ENCODE data around the gene LRP2BP. TPM values are rescaled to one million over a fixed set of nuclear protein-coding genes. Genes with fewer than 3 reads are reported as not detected.

LRP2BP gene
- total RNA-seq, 1 donor from 2014 or later: 0.07 TPM

DNA sequence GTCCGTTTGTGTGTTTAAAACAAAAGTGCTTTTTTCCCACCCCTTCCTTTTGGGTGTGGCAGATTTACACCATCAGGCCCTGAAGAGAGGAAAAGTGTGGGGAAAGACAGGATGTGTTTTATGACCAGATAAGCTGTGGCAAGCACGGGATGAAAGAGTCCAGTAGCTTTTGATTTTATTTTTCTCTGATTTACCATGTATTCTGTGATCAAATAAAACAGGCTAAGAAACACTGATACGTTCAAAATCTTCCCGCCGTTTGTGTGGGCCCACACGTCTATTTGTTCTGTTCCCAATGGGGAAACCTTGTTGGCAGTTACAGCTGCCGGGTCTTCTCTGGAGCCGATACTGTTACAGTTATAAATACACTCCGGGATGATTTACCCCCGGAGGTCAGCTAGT lies 10.8 kb downstream of the LRP2BP start:
- Mint-ChIP-seq H3K27ac (ENCODE audit: unreplicated experiment) (no peak overlapping the region), H3K27me3 (ENCODE audit: low read depth) (no peaks in the 10 kb centered on the region), H3K4me1 (peaks cover 14% of the 10 kb centered on the region)

DNA sequence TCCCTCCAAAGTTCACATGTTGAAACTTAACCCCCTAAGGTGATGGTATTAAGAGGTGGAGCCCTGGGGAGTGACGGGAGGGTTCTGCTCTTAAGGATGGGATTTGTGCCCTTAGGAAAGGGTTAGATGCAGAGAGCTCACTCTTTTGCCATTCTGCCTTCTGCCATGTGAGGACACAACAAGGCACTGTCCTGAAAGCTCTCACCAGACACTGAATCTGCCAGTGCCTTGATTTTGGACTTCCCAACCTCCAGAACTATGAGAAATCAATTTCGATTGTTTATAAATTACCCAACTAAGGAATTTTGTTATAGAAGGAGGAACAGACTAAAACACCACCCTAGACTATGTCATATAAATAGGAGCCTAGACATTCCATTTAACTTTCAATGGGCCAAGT lies 11.7 kb downstream of the LRP2BP start:
- no peaks in the 10 kb centered on the region for H3K27me3 Mint-ChIP-seq (ENCODE audit: low read depth)
- H3K4me1 Mint-ChIP-seq: peaks cover 14% of the 10 kb centered on the region
- H3K36me3 Mint-ChIP-seq (ENCODE audit: low read depth): peaks cover 16% of the 10 kb centered on the region
- no peak overlapping the region for H3K27ac Mint-ChIP-seq (ENCODE audit: unreplicated experiment)
- DNase-seq (ENCODE audit: low read depth, low spot score): no peak
- H3K9me3 Mint-ChIP-seq: peaks cover 7% of the 10 kb centered on the region
- no peak overlapping the region for H3K4me3 Mint-ChIP-seq
- TF ChIP-seq, protein P1, sequence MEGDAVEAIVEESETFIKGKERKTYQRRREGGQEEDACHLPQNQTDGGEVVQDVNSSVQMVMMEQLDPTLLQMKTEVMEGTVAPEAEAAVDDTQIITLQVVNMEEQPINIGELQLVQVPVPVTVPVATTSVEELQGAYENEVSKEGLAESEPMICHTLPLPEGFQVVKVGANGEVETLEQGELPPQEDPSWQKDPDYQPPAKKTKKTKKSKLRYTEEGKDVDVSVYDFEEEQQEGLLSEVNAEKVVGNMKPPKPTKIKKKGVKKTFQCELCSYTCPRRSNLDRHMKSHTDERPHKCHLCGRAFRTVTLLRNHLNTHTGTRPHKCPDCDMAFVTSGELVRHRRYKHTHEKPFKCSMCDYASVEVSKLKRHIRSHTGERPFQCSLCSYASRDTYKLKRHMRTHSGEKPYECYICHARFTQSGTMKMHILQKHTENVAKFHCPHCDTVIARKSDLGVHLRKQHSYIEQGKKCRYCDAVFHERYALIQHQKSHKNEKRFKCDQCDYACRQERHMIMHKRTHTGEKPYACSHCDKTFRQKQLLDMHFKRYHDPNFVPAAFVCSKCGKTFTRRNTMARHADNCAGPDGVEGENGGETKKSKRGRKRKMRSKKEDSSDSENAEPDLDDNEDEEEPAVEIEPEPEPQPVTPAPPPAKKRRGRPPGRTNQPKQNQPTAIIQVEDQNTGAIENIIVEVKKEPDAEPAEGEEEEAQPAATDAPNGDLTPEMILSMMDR (conservative IDR thresholded peaks at IDR 0.05): no peak

More for the DNA sequence above, 10.8 kb downstream of the LRP2BP start:
- no peak for DNase-seq (ENCODE audit: low read depth, low spot score)
- TF ChIP-seq, protein P1 (conservative IDR thresholded peaks at IDR 0.05): no peak
- peaks cover 7% of the 10 kb centered on the region for H3K9me3 Mint-ChIP-seq
- peaks cover 16% of the 10 kb centered on the region for H3K36me3 Mint-ChIP-seq (ENCODE audit: low read depth)
- no peak overlapping the region for H3K4me3 Mint-ChIP-seq

DNA sequence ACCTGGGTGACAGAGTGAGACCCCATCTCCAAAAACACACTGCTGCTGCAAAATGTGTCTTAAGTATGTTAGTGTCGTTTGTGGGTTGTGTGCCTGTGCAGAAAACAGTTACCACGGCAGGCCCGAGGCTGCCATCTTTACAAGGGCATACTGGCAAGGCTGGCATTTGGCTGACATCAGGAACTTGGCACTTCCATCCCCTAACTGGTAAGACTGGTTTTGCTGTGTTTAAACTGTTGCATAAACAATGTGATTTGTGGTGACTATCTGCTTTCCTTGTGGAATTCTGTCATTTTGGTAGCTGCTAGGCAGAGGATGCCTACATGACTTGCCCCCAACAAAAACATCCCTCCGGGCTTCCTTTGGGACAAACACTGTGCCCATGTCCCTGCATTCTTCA lies 12.3 kb downstream of the LRP2BP start:
- H3K36me3 Mint-ChIP-seq (ENCODE audit: low read depth): peaks cover 19% of the 10 kb centered on the region
- H3K4me1 Mint-ChIP-seq: peaks cover 14% of the 10 kb centered on the region
- peaks cover 7% of the 10 kb centered on the region for H3K9me3 Mint-ChIP-seq
- TF ChIP-seq, protein P1 (conservative IDR thresholded peaks at IDR 0.05): no peak
- no peak overlapping the region for H3K27ac Mint-ChIP-seq (ENCODE audit: unreplicated experiment)
- DNase-seq (ENCODE audit: low read depth, low spot score): no peak
- no peaks in the 10 kb centered on the region for H3K27me3 Mint-ChIP-seq (ENCODE audit: low read depth)
- H3K4me3 Mint-ChIP-seq: no peak overlapping the region

DNA sequence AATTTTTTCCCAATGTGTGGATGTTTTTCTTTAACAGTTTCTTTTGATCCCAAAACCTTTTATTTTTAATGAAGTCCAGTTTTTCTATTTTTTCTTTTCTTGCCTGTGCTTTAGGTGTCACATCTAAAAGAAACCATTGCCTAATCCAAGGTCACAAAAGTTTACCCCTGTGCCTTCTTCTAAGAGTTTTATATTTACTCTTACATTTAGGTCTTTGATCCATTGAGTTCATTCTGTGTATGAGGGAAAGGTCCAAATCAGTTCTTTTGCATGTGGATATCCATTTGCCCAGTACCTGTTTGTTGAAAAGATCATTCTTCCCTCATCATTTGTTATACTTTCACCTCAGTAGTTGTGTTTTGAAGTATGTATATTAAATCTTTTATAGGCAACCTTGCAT lies 13.0 kb downstream of the LRP2BP start:
- H3K27ac Mint-ChIP-seq (ENCODE audit: unreplicated experiment): no peak overlapping the region
- H3K27me3 Mint-ChIP-seq (ENCODE audit: low read depth): no peaks in the 10 kb centered on the region
- H3K4me1 Mint-ChIP-seq: peaks cover 14% of the 10 kb centered on the region
- no peak overlapping the region for H3K4me3 Mint-ChIP-seq
- peaks cover 26% of the 10 kb centered on the region for H3K36me3 Mint-ChIP-seq (ENCODE audit: low read depth)
- DNase-seq (ENCODE audit: low read depth, low spot score): no peak
- TF ChIP-seq, protein P1 (conservative IDR thresholded peaks at IDR 0.05): no peak
- H3K9me3 Mint-ChIP-seq: peaks cover 7% of the 10 kb centered on the region

DNA sequence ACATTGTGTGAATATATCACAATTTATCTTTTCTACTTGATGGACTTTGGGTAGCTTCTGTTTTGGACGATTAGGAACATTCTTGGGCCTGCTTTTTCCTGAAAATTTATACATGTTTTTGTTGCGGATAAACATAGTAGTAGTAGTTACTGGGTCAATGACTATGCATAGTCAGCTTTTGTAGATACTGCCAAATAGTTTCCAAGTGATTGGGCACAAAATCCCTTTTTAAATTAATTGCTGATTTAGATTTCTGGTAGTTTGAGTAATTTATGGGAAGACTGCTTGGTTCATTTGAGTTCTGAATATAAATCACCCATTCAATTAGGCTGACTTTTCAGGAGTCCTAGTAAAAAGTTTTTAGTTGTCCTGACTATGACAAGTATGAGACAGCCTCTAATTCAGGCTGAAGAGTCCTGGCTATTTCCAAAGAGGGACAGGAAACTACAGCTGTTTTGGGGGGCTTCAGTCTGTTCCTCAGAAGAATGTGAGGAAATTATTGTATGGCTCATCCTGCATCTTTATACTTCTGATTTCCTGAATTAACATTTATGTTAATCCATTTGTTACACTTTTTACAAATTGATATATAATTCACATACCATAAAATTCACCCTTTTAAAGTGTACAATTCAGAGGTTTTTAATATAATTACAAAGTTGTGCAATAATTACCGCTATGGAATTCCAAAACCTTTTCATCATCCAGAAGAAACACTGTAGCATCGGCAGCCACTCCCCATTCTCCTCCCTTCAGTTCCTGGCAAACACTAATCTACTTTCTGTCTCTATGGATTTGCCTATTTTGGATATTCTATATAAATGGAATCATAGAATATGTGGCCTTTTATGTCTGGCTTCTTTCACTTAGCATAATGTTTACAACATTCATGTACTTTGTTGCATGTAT lies 14.2 kb downstream of the LRP2BP start:
- Mint-ChIP-seq H3K36me3 (ENCODE audit: low read depth) (peaks cover 26% of the 10 kb centered on the region), H3K27ac (ENCODE audit: unreplicated experiment) (no peak overlapping the region), H3K9me3 (peaks cover 7% of the 10 kb centered on the region), H3K27me3 (ENCODE audit: low read depth) (no peaks in the 10 kb centered on the region), H3K4me1 (peaks cover 14% of the 10 kb centered on the region), H3K4me3 (no peak overlapping the region)
- no peak for DNase-seq (ENCODE audit: low read depth, low spot score)
- TF ChIP-seq, protein P1 (conservative IDR thresholded peaks at IDR 0.05): no peak
